ENCODE data around the gene PCNX2.

- TF ChIP-seq, protein P1, sequence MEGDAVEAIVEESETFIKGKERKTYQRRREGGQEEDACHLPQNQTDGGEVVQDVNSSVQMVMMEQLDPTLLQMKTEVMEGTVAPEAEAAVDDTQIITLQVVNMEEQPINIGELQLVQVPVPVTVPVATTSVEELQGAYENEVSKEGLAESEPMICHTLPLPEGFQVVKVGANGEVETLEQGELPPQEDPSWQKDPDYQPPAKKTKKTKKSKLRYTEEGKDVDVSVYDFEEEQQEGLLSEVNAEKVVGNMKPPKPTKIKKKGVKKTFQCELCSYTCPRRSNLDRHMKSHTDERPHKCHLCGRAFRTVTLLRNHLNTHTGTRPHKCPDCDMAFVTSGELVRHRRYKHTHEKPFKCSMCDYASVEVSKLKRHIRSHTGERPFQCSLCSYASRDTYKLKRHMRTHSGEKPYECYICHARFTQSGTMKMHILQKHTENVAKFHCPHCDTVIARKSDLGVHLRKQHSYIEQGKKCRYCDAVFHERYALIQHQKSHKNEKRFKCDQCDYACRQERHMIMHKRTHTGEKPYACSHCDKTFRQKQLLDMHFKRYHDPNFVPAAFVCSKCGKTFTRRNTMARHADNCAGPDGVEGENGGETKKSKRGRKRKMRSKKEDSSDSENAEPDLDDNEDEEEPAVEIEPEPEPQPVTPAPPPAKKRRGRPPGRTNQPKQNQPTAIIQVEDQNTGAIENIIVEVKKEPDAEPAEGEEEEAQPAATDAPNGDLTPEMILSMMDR (IDR thresholded peaks at IDR 0.05; ENCODE audit: low read length): no peak
- no peak for TF ChIP-seq EZH2 (optimal IDR thresholded peaks at IDR 0.05; ENCODE audit: low read depth, low read length)
- no peak for TF ChIP-seq EZH2phosphoT487 (IDR thresholded peaks at IDR 0.05; ENCODE audit: low read length)
These were observed 83.9 kb downstream of the PCNX2 start for GRCh38 chr1:233211595-233211994.
